Transverse colon (tissue), 4 donors: ENCODE measurements around the gene PTPRA.

ENCODE experiments used
- CTCF ChIP-seq, 5 experiments: fragments of 200-600 bp in 3 of 5; fragments of 450-650 bp in 2 of 5; sonication (generic) in 3 of 5; IDR thresholded peaks; 1 replicate in 2 of 5; 2 replicates in 3 of 5; pipeline ENCODE4 v1.5.1; 2016 to 2017; ENCODE audit warnings: antibody characterized with exemption in 5 of 5, inconsistent platforms in 3 of 5, mild to moderate bottlenecking in 2 of 5, moderate library complexity in 1 of 5
- EP300 ChIP-seq: sonication (generic); formaldehyde crosslinking; IDR thresholded peaks from one replicate; pipeline ENCODE4 v1.6.1; 2017; ENCODE audit warnings: antibody characterized with exemption, low read depth
- POLR2A ChIP-seq: fragments of 450-650 bp; IDR thresholded peaks from one replicate; pipeline ENCODE4 v1.6.1; 2016; ENCODE audit warnings: antibody characterized with exemption, mild to moderate bottlenecking, moderate library complexity
- POLR2AphosphoS5 ChIP-seq, 3 donors: sonication (generic); formaldehyde crosslinking; IDR thresholded peaks; one replicate each; pipeline ENCODE4 v1.6.1; 2016; ENCODE audit warnings: antibody characterized with exemption in 3 of 3

DNA sequence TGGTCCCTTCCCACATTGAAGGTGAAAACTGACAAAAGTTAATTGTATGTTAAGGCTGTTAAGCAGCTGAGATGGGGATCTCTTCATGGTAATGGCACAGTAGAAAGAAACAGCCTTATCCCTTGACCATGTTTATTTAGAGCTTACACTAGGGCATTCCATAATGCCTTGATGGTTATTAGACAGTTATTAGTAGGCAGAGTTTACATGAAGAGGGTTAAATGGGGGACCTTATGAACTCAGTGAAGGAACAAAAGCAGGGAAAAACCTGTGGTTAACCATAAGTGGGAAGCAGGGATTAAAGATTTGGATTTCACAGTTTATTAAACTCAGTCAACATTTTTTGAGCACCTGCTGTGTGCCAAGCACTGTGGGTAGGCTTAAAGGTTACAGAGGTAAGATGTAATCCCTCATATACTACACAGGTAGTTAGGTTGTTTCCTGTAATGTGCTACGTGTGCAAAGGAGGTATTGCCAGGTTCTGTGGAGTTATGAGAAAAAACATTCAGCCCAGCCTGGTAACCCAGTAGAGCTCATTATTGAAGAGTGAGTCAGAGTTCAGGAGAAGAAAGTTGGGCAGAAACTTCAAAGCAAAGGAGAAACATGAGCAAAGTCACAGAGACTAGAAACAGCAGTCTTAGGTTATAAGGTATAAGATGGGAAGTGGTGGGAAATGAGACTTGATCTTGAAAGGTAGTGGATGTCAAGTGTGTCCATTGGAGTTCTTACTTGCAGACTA lies 137.9 kb downstream of the PTPRA start:
- TF ChIP-seq POLR2A: no peak
- no peak for TF ChIP-seq CTCF (IDR thresholded peaks at IDR 0.05)
- TF ChIP-seq POLR2AphosphoS5 (IDR thresholded peaks at IDR 0.05): no peak
- TF ChIP-seq EP300: no peak
